ENCODE results near the gene KCNN1.
A peak's percentile ranks its signal among the peaks of the same experiment; 100 is the strongest.
"Not testable (repeated sequence)": the region's sequence is repeated elsewhere in the genome, so short reads cannot be mapped to it uniquely, and the experiment has no call there.

The KCNN1 gene

DNA sequence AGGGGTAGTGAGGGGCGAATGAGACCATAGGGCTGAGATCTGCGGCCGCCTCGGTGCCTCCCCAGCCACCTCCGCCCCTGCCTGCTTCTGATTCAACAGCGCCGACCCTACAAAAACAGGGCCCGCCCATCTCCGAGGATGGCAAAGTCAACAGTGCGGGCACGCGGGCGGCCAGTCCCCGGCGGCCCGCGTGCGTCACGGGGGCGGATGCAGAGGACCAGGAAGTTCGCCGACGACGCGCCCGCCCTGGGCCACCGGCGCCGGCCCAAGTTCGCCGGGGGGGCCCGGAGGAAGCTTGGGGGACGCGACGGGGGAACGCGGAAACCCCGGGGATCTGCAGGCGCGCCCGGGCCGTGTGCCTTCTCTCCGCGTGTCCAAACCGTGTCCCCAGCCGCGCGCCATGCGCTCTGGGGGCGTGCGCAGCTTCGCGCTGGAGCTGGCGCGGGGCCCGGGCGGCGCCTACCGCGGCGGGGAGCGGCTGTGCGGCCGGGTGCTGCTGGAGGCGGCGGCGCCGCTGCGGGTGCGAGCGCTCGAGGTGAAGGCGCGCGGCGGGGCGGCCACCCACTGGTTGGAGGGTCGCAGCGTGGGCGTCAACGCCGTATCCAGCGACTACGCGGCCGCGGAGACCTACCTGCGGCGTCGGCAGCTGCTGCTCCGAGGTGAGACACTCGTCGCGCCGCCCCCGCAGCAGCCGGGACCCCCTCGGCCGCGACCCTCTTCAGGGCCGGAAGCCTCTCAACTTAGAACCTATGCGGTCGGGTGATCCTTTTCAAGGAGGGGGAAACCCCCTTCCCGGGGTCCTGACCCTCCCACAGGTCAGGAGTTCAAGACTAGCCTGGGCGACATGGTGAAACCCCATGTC lies 34.2 kb downstream of the KCNN1 start:
- DNase-seq (ENCODE audit: low spot score), result peak; percentile 91

DNA sequence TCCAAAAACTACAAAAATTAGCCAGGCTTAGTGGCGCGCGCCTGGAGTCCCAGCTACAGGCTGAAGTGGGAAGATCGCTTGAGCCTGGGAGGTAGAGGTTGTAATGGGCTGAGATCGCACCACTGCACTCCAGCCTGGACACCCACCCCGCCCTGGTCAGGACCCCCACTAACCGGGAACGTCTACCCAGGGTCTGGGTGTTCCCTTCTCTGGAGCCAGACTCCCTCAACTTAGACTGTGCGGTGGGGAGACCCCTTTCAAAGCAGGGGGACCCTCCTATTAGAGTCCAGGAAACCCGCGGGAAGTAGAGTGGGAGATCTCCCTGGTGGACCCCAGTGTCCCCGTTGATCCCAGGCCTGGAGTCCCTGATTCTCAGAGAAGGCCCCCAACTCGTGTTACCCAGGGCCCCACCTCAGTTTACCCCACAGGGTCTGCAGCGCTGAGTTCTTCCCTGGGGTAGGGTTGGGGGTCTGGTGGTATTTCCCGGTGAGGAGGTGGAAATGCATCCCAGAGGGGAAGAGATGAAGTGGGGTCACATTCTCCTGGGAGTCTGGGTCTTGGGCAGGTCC lies 35.0 kb downstream of the KCNN1 start:
- no peak for DNase-seq (ENCODE audit: low spot score)

DNA sequence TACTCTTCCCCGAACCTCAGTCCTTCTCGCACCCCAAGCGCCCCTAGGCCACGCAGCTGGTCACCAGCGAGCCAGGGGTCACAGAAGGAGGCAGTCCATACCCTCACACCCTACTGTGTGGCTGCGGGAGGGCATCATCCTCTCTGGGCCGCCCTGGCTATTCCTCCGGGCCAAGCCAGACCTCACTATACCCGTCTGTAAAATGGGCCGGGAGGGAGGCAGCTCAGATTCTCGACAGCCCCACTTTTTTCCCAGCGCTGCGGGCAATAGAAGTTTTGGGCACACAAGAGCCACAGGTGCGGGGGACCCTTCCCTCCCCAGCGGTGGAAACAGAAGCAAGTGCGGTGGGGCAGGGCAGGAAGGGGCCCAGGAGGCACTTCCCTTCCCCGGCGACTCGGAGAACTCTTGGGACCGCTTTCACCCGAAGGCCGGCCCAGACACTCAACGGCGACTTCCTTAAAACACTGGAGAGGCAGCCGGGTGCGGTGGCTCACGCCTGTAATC lies 35.5 kb downstream of the KCNN1 start:
- no peak for DNase-seq (ENCODE audit: low spot score)

DNA sequence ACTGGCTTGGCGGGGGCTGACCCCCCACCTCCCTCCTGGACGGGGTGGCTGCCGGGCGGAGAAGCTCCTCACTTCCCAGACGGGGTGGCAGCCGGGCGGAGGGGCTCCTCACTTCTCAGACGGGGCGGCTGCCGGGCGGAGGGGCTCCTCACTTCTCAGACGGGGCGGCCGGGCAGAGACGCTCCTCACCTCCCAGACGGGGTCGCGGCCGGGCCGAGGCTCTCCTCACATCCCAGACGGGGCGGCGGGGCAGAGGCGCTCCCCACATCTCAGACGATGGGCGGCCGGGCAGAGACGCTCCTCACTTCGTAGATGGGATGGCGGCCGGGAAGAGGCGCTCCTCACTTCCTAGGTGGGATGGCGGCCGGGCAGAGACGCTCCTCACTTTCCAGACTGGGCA lies 38.8 kb downstream of the KCNN1 start:
- DNase-seq (ENCODE audit: low spot score), result not testable (repeated sequence)

DNA sequence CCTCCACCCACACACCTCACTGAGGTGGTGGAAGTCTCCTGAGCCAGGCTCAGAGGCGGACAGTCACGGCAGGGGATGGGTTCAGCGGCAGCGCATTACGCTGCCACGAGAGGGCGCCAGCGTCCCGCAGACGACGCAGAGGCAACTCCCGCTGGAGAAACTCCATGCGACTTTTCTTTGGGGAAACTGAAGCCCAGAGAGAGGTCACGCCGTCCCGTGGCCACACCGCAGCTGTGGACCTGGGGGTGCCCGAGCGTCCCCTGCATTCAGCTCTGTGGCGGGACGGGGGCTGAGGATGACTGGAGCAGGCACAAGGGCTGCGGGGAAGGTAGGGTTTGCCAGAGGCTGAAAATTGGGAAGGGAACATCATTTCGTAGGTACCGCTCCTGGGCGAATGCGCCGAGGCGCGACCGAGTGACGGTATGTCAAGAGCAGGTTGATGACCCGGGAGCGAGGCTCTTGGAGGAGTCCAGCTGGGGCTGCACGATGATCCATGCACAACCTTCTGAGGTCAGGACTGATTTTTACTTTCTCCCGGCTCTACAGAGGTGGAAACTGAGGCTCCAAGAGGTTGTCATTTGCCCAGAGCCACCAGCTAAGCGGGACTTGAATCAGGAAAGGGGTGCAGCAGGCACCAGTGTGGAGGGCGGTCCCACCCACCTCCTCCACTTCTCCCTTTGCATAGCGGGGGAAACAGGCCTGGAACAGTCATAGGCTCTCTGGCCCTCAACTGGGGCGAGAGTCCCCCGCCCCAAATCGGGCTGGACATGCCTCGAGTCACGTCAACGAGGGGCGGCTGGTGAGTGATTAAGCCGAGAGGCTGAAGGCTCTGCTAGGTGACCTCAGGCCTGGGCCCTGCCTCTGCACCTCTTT lies 40.4 kb downstream of the KCNN1 start:
- peak; percentile 79 for DNase-seq (ENCODE audit: low spot score)

DNA sequence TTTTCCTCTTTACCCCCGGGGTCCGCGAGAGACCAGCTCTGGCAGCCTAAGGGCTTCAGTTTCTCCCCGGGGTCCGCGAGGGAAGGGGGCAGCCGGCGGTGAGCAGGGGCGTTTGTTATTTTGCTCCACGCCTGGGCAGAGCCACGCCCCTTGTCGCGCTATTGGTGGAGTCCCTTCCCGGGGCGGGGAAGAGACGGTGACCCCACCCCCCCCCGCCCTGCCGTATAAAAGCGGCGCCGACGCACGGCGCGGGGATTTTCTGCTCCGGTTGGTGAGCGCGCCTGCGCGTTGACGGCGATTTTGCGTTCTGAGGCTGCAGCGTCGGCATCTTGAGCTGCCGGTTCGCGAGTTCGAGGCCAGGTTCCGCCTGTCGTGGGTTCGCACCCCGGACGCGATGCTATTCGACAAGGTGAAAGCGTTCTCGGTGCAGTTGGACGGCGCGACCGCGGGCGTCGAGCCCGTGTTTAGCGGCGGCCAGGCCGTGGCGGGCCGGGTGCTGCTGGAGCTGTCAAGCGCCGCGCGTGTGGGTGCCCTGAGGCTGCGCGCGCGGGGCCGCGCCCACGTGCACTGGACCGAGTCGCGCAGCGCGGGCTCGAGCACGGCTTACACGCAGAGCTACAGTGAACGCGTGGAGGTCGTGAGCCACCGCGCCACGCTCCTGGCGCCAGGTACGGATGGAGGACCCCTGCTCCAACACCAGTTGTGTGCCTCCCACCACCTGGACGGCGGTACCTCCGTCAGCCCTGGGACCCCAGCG lies 41.2 kb downstream of the KCNN1 start, which contains the start of gene ARRDC2:
TSS of gene ARRDC2 (plus strand) at position 254 of the 757 bp plus-strand sequence. CDS start at position 395, 141 bp downstream.
- peak; percentile 94 for DNase-seq (ENCODE audit: low spot score)

DNA sequence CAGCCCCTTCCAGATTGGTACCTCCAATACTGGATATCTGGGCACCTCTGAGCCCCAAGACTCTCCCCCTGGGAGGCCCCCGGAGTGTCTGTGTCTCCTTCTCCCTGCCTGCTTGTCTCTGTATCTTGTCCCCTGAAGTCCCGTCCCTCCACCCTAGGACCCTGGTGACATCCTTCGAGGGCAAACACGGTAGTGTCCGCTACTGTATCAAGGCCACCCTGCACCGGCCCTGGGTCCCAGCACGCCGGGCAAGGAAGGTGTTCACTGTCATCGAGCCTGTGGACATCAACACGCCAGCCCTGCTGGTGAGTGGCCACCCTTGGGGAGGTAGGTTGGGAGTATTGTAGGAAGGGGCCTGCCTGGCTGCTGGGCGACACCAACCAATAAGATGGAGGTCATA lies 41.9 kb downstream of the KCNN1 start:
- no peak for DNase-seq (ENCODE audit: low spot score)

DNA sequence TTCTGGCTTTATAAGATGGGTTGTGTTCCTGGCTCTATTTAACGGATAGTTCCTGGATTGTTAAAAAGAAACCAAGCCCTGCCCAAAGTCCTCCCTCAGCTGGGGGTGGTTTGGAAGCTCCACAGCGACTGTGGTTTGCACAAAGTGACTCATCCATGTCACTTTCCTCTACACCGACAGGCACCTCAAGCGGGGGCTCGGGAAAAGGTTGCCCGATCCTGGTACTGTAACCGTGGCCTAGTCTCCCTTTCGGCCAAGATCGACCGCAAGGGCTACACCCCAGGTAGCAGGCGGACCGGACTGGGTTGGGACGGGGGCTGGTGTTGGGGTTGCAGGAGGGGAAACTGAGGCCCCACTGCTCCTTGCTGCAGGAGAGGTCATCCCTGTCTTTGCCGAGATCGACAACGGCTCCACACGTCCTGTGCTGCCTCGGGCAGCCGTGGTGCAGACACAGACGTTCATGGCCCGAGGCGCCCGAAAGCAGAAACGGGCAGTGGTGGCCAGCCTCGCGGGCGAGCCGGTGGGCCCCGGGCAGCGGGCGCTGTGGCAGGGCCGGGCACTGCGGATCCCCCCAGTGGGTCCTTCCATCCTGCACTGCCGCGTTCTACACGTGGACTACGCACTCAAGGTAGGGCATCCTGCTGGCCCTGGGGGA lies 42.6 kb downstream of the KCNN1 start:
- no peak for DNase-seq (ENCODE audit: low spot score)

DNA sequence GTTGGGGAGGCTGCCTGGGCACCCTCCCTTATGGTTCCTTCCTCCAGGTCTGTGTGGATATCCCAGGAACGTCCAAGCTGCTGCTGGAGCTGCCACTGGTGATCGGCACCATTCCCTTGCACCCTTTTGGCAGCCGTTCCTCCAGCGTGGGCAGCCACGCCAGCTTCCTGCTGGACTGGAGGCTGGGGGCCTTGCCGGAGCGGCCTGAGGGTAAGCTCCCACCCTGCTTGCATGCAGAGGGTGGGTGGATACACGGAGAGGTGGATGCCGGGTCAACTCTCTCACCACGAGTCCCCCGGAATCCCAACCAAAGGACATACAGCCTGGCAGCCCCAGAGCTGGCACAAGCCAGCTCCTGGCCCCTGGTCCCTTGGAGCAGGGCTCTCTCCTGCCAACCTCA lies 43.2 kb downstream of the KCNN1 start:
- DNase-seq (ENCODE audit: low spot score), result no peak

DNA sequence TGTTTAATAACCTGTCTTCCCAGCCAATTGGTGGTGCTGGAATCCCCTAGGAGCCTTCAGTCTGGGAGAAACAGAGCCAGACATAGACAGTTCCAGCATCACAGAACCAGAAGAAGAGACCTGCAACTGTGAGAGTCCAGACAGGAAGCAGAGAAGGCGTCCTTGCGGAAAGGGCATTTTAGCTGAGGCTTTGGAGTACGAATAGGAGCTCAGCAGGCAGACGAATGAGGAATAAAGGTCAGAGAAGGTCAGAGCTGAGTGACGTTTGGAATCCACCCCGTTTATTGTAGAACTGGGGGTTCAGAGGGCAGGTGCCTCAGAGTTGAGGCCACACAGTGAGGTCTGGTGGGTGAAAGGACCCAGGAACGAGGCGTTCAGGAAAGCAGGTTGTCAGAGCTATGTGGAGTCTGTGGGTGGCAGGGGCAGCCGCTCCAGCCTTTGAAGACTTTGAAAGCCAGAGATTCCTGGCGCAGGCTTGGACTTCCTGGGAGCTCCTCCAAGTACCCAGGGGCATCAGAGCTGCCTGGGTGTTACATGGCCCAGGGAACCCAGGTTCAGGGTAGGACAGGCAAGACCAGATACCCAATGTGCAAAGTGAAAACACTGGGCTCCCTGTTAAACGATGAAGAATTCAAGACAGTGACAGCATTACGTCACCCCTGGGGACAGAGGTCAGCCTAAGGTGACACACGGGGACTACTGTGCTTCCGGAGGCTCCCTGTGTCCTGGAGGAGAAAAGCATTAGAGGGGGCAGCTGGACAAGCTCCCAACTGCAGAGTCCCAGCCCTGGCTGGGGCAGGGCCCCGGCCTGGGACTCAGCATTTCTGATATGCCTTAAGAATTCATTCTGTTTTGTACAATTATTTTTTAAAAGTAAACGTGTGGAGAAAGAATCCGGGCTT lies 46.6 kb downstream of the KCNN1 start:
- no peak for DNase-seq (ENCODE audit: low spot score)

DNA sequence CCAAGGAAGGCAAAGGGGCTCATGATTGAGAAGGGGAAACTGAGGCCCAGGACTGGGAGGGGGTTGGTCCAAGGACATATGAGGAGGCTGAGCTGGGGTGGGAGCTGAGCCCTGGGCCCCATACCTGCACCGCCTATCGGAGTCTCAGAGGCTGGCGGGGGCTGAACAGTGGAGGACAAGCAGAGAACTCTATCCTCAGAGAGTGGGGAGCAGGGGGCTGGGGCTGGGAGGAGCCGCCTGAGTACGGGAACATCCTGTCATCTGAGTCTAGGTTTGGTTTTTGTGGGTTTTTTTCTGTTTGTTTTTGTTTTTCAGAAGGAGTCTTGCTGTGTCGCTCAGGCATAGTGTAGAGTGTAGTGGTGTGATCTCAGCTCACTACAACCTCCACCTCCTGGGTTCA lies 47.3 kb downstream of the KCNN1 start:
- peak; percentile 71 for DNase-seq (ENCODE audit: low spot score)

DNA sequence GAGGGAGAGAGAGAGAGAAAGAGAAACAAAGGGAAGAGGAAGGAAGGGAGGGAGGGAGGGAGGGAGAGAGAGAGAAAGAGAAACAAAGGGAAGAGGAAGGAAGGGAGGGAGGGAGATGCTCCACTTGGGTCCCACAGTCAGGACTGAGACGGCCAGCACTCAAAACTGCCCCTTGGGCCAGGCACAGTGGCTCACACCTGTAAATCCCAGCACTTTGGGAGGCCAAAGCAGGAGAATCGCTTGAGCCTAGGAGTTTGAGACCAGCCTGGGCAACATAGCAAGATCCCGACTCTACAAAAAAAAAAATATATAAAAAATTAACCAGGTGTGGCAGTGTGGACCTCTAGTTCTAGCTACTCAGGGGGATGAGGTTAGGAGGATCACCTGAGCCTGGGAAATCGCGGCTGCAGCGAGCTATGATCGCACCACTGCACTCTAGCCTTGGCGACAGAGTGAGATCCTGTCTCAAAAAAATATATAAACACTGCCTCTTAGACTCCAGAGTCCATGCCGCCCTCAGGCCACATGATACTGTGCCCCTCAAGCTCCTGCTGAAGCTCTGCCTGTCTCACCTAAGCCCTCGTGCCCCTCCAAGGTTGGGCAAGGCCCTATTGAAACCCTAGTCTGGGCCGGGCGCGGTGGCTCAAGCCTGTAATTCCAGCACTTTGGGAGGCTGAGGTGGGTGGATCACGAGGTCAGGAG lies 49.5 kb downstream of the KCNN1 start:
- no peak for DNase-seq (ENCODE audit: low spot score)

DNA sequence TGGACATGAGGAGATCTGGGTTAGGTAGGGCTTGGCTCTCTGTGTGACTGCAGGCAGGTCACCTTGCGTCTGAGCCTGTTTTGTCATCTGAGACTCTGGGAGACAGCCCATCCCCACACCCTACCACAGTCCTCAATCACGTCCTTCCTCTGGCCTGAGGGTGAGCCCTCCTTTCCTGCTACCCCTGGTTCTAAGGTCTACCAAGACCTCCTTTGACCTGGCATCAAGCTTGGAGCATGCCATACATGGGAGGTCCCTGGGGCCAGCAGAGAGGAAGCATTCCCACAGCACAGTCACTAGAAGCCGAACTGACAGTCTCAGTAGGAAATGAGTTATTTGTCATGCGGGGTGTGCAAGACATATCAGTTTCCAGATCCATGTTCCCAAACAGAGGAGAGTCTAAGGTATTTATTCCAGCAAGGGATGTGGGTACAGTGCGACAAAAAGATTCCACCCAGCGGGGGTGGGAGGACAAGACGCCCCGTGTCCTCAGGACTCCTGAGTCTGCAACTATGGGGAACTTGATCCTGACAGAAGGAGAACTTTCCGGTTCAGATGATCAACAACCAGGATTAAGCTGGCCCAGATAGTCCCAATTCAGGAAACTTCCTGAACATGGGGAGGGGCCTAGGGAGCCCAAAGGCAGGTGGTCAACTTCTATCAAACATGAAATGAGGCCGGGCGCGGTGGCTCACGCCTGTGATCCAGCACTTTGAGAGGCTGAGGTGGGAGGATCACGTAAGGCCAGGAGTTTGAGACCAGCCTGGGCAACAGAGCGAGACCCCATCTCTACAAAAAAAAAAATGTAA lies 50.6 kb downstream of the KCNN1 start:
- no peak for DNase-seq (ENCODE audit: low spot score)

DNA sequence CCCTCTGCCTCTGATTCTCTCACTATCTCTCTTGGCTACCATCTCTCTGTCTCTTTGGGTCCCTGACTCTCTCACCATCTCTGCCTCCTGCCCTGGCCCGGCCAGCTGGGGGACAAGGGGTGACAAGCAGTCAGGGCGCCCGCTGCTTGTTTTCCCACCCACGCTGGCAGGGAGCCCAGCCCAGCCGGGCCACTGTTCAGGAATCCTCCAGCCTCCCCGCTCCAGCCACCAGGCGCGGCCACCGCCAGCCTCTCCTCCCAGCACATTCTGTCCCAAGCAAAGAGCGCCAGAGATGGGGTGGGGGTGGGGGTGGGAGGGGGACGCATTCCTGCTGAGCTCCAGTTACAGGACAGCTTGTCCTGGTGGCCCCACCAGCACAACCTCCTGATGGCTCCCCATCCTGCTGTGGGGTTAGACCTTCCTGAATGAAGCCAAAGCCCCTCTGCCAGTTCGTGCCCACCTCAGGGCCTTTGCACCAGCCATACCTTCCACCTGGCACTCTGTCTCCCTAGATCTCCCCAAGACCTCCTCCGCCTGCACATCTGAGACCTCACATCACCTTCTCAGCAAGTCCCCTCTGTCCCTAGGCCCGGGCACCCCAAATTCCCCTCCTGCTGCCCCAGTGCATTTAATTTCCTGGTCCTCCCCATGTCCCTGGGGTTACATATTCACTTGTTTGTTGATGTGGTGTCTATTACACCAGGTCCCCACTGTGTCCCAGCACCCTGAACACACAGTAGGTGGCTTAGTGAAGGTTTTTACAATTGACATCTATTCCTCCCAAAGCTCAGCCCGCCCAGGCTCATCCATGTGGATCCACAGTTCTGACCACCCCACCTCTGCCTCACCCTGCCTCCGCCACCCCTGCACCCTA lies 53.5 kb downstream of the KCNN1 start:
- DNase-seq (ENCODE audit: low spot score), result no peak

DNA sequence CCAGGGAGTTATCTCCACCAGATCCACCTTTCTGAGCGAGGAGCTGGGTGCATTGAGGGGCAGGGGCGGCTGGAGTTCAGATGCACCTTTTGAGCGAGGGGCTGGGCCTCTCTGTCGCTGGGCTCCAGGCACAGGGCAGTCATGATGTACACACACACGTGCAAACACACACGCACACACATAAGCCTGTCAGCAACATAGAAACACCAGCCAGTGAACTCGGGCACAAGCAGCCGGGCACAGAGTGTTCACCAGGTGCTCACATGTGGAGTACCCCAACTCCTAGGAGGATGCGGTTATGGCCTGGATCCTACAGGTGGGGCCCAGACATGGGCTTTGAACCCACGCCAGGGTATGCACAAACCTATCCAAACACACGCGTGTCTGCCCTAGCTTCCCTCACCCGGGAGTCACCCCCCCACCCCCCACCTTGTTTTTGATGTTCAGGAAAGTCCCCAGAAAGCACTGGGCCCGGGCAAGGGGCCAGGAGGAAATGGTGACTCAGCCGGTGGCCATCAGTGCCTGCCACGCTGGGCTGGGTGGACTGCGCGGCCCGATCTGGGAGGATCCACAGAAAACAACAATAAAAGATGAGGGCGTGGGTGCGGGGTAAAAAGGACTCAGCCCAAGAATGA lies 54.3 kb downstream of the KCNN1 start:
- peak; percentile 85 for DNase-seq (ENCODE audit: low spot score)

DNA sequence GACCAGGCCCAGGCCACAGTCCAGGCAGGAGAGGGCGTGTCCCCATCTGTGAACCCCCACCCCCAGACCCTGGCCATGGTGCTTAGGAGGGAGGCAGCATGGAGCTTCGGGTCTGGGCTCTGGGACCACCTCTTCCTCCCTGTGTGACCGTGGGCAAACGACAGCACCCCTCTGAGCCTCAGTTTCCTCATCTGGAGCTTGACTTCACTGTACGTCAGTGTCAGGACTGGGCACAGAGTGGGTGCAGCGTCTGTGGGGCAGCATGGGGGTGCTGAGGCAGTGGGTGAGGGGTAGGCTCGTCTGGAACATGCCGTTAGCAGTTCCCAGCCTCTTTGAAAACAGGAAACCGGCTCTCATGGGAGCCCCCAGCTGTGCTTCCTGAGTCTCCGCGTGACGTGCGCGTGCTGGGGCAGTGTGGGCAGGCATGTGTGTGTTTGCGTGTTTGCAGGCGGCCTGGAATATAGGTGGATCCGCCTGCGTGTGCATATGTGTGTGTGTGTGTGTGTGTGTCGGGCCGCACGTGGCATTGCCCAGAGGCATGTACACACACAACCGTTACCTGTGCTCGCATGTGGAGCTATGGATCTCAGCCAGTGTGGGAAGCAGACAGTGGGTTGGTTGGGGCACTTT lies 56.8 kb downstream of the KCNN1 start:
- DNase-seq (ENCODE audit: low spot score), result peak; percentile 85

DNA sequence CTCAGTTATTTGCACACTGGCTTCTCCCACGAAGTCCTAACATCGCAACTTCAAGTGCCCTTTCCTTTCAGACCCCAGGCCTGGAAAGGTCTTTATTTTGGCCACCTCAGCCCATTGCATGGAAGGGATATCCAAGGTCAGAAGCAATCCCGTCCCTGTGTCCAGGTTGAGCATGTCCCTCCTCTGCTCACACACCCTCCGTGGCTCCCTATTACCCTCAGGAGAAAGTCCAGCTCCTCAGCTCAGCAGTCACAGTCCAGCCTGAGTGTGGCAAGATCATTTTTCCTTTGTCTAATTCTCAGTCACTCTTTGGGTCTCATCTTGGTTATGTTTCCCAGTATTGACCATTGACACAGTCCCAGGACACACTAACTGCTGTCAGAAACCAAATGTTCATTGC lies 60.2 kb downstream of the KCNN1 start:
- DNase-seq (ENCODE audit: low spot score), result no peak

Measured in CD4-positive, alpha-beta T cell treated with Interleukin-6 at 100 ng/mL for 8 hours (primary cell).